Measurements from ENCODE around the gene KIF26B.

The KIF26B gene

GRCh38 chr1:245685111-245685810 lies 530.5 kb downstream of the KIF26B start:
- Mint-ChIP-seq H3K4me3 (no peak overlapping the region), H3K4me1 (no peaks in the 10 kb centered on the region), H3K36me3 (no peaks in the 10 kb centered on the region), H3K27ac (no peak overlapping the region), H3K9me3 (peaks cover 4% of the 10 kb centered on the region)
- no peak for ATAC-seq
- DNase-seq (ENCODE audit: low spot score in 2 of 2): no peak

GRCh38 chr1:245686006-245686405 lies 531.2 kb downstream of the KIF26B start:
- DNase-seq (ENCODE audit: low spot score in 2 of 2): no peak
- Mint-ChIP-seq H3K4me3 (no peak overlapping the region), H3K9me3 (peaks cover 4% of the 10 kb centered on the region), H3K27ac (no peak overlapping the region), H3K36me3 (no peaks in the 10 kb centered on the region), H3K4me1 (no peaks in the 10 kb centered on the region)
- ATAC-seq: no peak

GRCh38 chr1:245686446-245687030 lies 531.8 kb downstream of the KIF26B start:
- peaks cover 4% of the 10 kb centered on the region for H3K9me3 Mint-ChIP-seq
- H3K27ac Mint-ChIP-seq: no peak overlapping the region
- ATAC-seq (no peak), DNase-seq (ENCODE audit: low spot score in 2 of 2) (no peak)
- no peaks in the 10 kb centered on the region for H3K4me1 Mint-ChIP-seq
- H3K36me3 Mint-ChIP-seq: no peaks in the 10 kb centered on the region
- no peak overlapping the region for H3K4me3 Mint-ChIP-seq

GRCh38 chr1:245687152-245687635 lies 532.4 kb downstream of the KIF26B start:
- H3K9me3 Mint-ChIP-seq: peaks cover 7% of the 10 kb centered on the region
- no peak overlapping the region for H3K4me3 Mint-ChIP-seq
- H3K27ac Mint-ChIP-seq: no peak overlapping the region
- ATAC-seq (no peak), DNase-seq (ENCODE audit: low spot score in 2 of 2) (no peak)
- no peaks in the 10 kb centered on the region for H3K36me3 Mint-ChIP-seq
- no peaks in the 10 kb centered on the region for H3K4me1 Mint-ChIP-seq

GRCh38 chr1:245687636-245688535 lies 533.1 kb downstream of the KIF26B start:
- Mint-ChIP-seq H3K9me3 (peaks cover 7% of the 10 kb centered on the region), H3K4me3 (no peak overlapping the region), H3K36me3 (no peaks in the 10 kb centered on the region), H3K4me1 (no peaks in the 10 kb centered on the region), H3K27ac (no peak overlapping the region)
- ATAC-seq (no peak), DNase-seq (ENCODE audit: low spot score in 2 of 2) (no peak)

- Mint-ChIP-seq H3K4me3 (no peak overlapping the region), H3K9me3 (peaks cover 7% of the 10 kb centered on the region), H3K27ac (no peak overlapping the region), H3K4me1 (no peaks in the 10 kb centered on the region), H3K36me3 (no peaks in the 10 kb centered on the region)
- ATAC-seq: no peak
- no peak for DNase-seq (ENCODE audit: low spot score in 2 of 2)
Observed at GRCh38 chr1:245688536-245689453, 534.0 kb downstream of the KIF26B start.

- Mint-ChIP-seq H3K4me3 (no peak overlapping the region), H3K4me1 (no peaks in the 10 kb centered on the region), H3K9me3 (peaks cover 7% of the 10 kb centered on the region), H3K36me3 (no peaks in the 10 kb centered on the region), H3K27ac (no peak overlapping the region)
- ATAC-seq: no peak
- no peak for DNase-seq (ENCODE audit: low spot score in 2 of 2)
Observed at GRCh38 chr1:245690156-245690690, 535.4 kb downstream of the KIF26B start.

- H3K4me3 Mint-ChIP-seq: no peak overlapping the region
- H3K36me3 Mint-ChIP-seq: no peaks in the 10 kb centered on the region
- DNase-seq (ENCODE audit: low spot score in 2 of 2) (no peak), ATAC-seq (no peak)
- peaks cover 7% of the 10 kb centered on the region for H3K9me3 Mint-ChIP-seq
- H3K27ac Mint-ChIP-seq: no peak overlapping the region
- no peaks in the 10 kb centered on the region for H3K4me1 Mint-ChIP-seq
Observed at GRCh38 chr1:245690946-245691541, 536.3 kb downstream of the KIF26B start.

GRCh38 chr1:245691897-245692296 lies 537.1 kb downstream of the KIF26B start:
- Mint-ChIP-seq H3K9me3 (peaks cover 7% of the 10 kb centered on the region), H3K4me3 (no peak overlapping the region), H3K27ac (no peak overlapping the region), H3K4me1 (no peaks in the 10 kb centered on the region), H3K36me3 (no peaks in the 10 kb centered on the region)
- no peak for ATAC-seq
- no peak for DNase-seq (ENCODE audit: low spot score in 2 of 2)

GRCh38 chr1:245692318-245692717 lies 537.5 kb downstream of the KIF26B start:
- no peak overlapping the region for H3K27ac Mint-ChIP-seq
- peaks cover 7% of the 10 kb centered on the region for H3K9me3 Mint-ChIP-seq
- H3K36me3 Mint-ChIP-seq: no peaks in the 10 kb centered on the region
- H3K4me3 Mint-ChIP-seq: no peak overlapping the region
- DNase-seq (ENCODE audit: low spot score in 2 of 2) (no peak), ATAC-seq (no peak)
- no peaks in the 10 kb centered on the region for H3K4me1 Mint-ChIP-seq

- DNase-seq (ENCODE audit: low spot score in 2 of 2) (no peak), ATAC-seq (no peak)
- no peak overlapping the region for H3K4me3 Mint-ChIP-seq
- no peaks in the 10 kb centered on the region for H3K36me3 Mint-ChIP-seq
- no peak overlapping the region for H3K27ac Mint-ChIP-seq
- no peaks in the 10 kb centered on the region for H3K4me1 Mint-ChIP-seq
- peaks cover 7% of the 10 kb centered on the region for H3K9me3 Mint-ChIP-seq
Observed at GRCh38 chr1:245693116-245693793, 538.5 kb downstream of the KIF26B start.

- Mint-ChIP-seq H3K9me3 (peaks cover 7% of the 10 kb centered on the region), H3K4me3 (no peak overlapping the region), H3K27ac (no peak overlapping the region), H3K36me3 (no peaks in the 10 kb centered on the region), H3K4me1 (no peaks in the 10 kb centered on the region)
- DNase-seq (ENCODE audit: low spot score in 2 of 2) (no peak), ATAC-seq (no peak)
Observed at GRCh38 chr1:245693941-245694752, 539.4 kb downstream of the KIF26B start.

- H3K4me3 Mint-ChIP-seq: no peak overlapping the region
- H3K27ac Mint-ChIP-seq: no peak overlapping the region
- DNase-seq (ENCODE audit: low spot score in 2 of 2) (no peak), ATAC-seq (no peak)
- H3K9me3 Mint-ChIP-seq: peaks cover 5% of the 10 kb centered on the region
- no peaks in the 10 kb centered on the region for H3K4me1 Mint-ChIP-seq
- no peaks in the 10 kb centered on the region for H3K36me3 Mint-ChIP-seq
Observed at GRCh38 chr1:245694753-245695195, 540.0 kb downstream of the KIF26B start.
